Thyroid gland (tissue), 4 donors: Measurements from ENCODE around the gene GLYR1.

Experiments
- CTCF ChIP-seq, 6 experiments: fragments of 200-600 bp in 3 of 6; fragments of 450-650 bp in 3 of 6; sonication (generic) in 3 of 6; IDR thresholded peaks; one replicate each; pipeline ENCODE4 v1.5.1; 2016 to 2019; ENCODE audit warnings: antibody characterized with exemption in 6 of 6, mild to moderate bottlenecking in 2 of 6, inconsistent platforms in 1 of 6, moderate library complexity in 1 of 6
- POLR2A ChIP-seq, 2 donors: fragments of 450-650 bp; IDR thresholded peaks; one replicate each; pipeline ENCODE4 v1.6.1; 2017; ENCODE audit warnings: antibody characterized with exemption in 2 of 2, mild to moderate bottlenecking in 2 of 2, moderate library complexity in 1 of 2

- TF ChIP-seq CTCF (IDR thresholded peaks at IDR 0.05) (no peak), POLR2A (IDR thresholded peaks at IDR 0.05) (no peak)
These were observed 59.2 kb downstream of the GLYR1 start, which contains the start of gene SEPTIN12 for GRCh38 chr16:4787627-4788482.
